HG03135 (cell line): ENCODE measurements around the gene DYNC1I1.

Experiments used
- ATAC-seq: cut with Tn5 transposase; IDR thresholded peaks from one replicate; pipeline ENCODE4 v1.9.1; 2021; ENCODE audit warnings: mild to moderate bottlenecking, moderate library complexity; ENCODE audit not compliant: unreplicated experiment

The DYNC1I1 gene

GRCh38 chr7:95772298-95772770 is at the start of gene DYNC1I1:
Gene DYNC1I1 (plus strand): TSS chr7:95772554. CDS start chr7:95804730, 32,176 bp downstream.
- peak; percentile 93 for ATAC-seq

- peak; percentile 76 for ATAC-seq
Measured at GRCh38 chr7:95723583-95724180, 48.7 kb upstream of the DYNC1I1 start.

GRCh38 chr7:95725205-95725604 is 47.1 kb upstream of the DYNC1I1 start:
- no peak for ATAC-seq

GRCh38 chr7:95730493-95731280 is 41.7 kb upstream of the DYNC1I1 start:
- no peak for ATAC-seq

- ATAC-seq: no peak
Measured at GRCh38 chr7:95736635-95737034, 35.7 kb upstream of the DYNC1I1 start.

GRCh38 chr7:95737828-95738505 is 34.4 kb upstream of the DYNC1I1 start:
- ATAC-seq: no peak

GRCh38 chr7:95749044-95749443 is 23.3 kb upstream of the DYNC1I1 start:
- no peak for ATAC-seq

- no peak for ATAC-seq
Measured at GRCh38 chr7:95749515-95749914, 22.8 kb upstream of the DYNC1I1 start.

- ATAC-seq: no peak
Measured at GRCh38 chr7:95753440-95753839, 18.9 kb upstream of the DYNC1I1 start.

GRCh38 chr7:95755277-95755934 is 16.9 kb upstream of the DYNC1I1 start:
- no peak for ATAC-seq

GRCh38 chr7:95758187-95758586 is 14.2 kb upstream of the DYNC1I1 start:
- no peak for ATAC-seq

GRCh38 chr7:95766086-95766485 is 6.3 kb upstream of the DYNC1I1 start:
- ATAC-seq: no peak

- ATAC-seq: no peak
Measured at GRCh38 chr7:95766657-95767056, 5.7 kb upstream of the DYNC1I1 start.

- ATAC-seq: peak; percentile 22
Measured at GRCh38 chr7:95772771-95773581, 622 bp downstream of the DYNC1I1 start.

GRCh38 chr7:95776561-95777185 is 4.3 kb downstream of the DYNC1I1 start:
- no peak for ATAC-seq

GRCh38 chr7:95777269-95777668 is 4.9 kb downstream of the DYNC1I1 start:
- ATAC-seq: no peak

- no peak for ATAC-seq
Measured at GRCh38 chr7:95780665-95781064, 8.3 kb downstream of the DYNC1I1 start.

- no peak for ATAC-seq
Measured at GRCh38 chr7:95781961-95782586, 9.7 kb downstream of the DYNC1I1 start.

GRCh38 chr7:95784796-95785195 is 12.4 kb downstream of the DYNC1I1 start:
- ATAC-seq: no peak
